Measurements from ENCODE around the gene DOK3.

DNA sequence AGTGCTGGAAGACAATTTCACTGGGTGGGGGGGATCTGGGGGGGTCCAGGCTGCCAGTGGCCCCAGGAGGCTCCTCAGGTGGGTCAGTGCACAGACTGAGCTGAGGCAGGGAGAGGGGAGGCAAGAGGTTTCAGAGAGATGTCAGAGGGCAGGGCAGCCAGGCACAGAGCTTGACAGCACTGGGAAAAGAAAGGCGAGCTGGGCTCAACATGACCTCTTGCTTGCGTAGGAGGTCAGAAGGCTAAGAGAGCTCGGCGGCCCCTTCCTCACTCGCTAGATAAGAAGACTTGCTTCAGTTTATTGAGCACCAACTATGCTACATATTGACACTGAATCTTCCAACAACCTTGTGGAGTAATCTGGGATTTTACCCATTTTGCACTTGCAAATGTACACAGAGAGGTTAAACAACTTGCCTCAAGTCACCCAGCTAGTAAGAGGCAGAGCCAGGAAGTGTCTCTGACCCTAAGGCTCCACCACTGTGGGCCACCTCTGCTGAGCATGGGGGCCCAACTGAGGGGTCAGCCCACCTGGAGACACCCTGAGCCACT is 15.8 kb downstream of the DOK3 start:
- TF ChIP-seq, protein P1, sequence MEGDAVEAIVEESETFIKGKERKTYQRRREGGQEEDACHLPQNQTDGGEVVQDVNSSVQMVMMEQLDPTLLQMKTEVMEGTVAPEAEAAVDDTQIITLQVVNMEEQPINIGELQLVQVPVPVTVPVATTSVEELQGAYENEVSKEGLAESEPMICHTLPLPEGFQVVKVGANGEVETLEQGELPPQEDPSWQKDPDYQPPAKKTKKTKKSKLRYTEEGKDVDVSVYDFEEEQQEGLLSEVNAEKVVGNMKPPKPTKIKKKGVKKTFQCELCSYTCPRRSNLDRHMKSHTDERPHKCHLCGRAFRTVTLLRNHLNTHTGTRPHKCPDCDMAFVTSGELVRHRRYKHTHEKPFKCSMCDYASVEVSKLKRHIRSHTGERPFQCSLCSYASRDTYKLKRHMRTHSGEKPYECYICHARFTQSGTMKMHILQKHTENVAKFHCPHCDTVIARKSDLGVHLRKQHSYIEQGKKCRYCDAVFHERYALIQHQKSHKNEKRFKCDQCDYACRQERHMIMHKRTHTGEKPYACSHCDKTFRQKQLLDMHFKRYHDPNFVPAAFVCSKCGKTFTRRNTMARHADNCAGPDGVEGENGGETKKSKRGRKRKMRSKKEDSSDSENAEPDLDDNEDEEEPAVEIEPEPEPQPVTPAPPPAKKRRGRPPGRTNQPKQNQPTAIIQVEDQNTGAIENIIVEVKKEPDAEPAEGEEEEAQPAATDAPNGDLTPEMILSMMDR (conservative IDR thresholded peaks at IDR 0.05; ENCODE audit: low read depth in 2 of 2) = no peak
- TF ChIP-seq NANOG (IDR thresholded peaks at IDR 0.05; ENCODE audit: borderline replicate concordance) (no peak), EZH2 (IDR thresholded peaks at IDR 0.05; ENCODE audit: low read depth, unreplicated experiment) (no peak), EZH2phosphoT487 (IDR thresholded peaks at IDR 0.05; ENCODE audit: unreplicated experiment) (no peak), ZNF114 (CRISPR knock-in tag; IDR thresholded peaks at IDR 0.05) (no peak), JUNB (IDR thresholded peaks at IDR 0.05; ENCODE audit: unreplicated experiment) (no peak), POLR2AphosphoS5 (IDR thresholded peaks at IDR 0.05; ENCODE audit: low read depth) (no peak), STAT1 (IDR thresholded peaks at IDR 0.05; ENCODE audit: unreplicated experiment) (no peak)
- TF ChIP-seq, protein P2, sequence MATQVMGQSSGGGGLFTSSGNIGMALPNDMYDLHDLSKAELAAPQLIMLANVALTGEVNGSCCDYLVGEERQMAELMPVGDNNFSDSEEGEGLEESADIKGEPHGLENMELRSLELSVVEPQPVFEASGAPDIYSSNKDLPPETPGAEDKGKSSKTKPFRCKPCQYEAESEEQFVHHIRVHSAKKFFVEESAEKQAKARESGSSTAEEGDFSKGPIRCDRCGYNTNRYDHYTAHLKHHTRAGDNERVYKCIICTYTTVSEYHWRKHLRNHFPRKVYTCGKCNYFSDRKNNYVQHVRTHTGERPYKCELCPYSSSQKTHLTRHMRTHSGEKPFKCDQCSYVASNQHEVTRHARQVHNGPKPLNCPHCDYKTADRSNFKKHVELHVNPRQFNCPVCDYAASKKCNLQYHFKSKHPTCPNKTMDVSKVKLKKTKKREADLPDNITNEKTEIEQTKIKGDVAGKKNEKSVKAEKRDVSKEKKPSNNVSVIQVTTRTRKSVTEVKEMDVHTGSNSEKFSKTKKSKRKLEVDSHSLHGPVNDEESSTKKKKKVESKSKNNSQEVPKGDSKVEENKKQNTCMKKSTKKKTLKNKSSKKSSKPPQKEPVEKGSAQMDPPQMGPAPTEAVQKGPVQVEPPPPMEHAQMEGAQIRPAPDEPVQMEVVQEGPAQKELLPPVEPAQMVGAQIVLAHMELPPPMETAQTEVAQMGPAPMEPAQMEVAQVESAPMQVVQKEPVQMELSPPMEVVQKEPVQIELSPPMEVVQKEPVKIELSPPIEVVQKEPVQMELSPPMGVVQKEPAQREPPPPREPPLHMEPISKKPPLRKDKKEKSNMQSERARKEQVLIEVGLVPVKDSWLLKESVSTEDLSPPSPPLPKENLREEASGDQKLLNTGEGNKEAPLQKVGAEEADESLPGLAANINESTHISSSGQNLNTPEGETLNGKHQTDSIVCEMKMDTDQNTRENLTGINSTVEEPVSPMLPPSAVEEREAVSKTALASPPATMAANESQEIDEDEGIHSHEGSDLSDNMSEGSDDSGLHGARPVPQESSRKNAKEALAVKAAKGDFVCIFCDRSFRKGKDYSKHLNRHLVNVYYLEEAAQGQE (IDR thresholded peaks at IDR 0.05; ENCODE audit: unreplicated experiment) = no peak
- TF ChIP-seq, protein P3, sequence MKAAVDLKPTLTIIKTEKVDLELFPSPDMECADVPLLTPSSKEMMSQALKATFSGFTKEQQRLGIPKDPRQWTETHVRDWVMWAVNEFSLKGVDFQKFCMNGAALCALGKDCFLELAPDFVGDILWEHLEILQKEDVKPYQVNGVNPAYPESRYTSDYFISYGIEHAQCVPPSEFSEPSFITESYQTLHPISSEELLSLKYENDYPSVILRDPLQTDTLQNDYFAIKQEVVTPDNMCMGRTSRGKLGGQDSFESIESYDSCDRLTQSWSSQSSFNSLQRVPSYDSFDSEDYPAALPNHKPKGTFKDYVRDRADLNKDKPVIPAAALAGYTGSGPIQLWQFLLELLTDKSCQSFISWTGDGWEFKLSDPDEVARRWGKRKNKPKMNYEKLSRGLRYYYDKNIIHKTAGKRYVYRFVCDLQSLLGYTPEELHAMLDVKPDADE (IDR thresholded peaks at IDR 0.05) = no peak
- TF ChIP-seq, protein P4, sequence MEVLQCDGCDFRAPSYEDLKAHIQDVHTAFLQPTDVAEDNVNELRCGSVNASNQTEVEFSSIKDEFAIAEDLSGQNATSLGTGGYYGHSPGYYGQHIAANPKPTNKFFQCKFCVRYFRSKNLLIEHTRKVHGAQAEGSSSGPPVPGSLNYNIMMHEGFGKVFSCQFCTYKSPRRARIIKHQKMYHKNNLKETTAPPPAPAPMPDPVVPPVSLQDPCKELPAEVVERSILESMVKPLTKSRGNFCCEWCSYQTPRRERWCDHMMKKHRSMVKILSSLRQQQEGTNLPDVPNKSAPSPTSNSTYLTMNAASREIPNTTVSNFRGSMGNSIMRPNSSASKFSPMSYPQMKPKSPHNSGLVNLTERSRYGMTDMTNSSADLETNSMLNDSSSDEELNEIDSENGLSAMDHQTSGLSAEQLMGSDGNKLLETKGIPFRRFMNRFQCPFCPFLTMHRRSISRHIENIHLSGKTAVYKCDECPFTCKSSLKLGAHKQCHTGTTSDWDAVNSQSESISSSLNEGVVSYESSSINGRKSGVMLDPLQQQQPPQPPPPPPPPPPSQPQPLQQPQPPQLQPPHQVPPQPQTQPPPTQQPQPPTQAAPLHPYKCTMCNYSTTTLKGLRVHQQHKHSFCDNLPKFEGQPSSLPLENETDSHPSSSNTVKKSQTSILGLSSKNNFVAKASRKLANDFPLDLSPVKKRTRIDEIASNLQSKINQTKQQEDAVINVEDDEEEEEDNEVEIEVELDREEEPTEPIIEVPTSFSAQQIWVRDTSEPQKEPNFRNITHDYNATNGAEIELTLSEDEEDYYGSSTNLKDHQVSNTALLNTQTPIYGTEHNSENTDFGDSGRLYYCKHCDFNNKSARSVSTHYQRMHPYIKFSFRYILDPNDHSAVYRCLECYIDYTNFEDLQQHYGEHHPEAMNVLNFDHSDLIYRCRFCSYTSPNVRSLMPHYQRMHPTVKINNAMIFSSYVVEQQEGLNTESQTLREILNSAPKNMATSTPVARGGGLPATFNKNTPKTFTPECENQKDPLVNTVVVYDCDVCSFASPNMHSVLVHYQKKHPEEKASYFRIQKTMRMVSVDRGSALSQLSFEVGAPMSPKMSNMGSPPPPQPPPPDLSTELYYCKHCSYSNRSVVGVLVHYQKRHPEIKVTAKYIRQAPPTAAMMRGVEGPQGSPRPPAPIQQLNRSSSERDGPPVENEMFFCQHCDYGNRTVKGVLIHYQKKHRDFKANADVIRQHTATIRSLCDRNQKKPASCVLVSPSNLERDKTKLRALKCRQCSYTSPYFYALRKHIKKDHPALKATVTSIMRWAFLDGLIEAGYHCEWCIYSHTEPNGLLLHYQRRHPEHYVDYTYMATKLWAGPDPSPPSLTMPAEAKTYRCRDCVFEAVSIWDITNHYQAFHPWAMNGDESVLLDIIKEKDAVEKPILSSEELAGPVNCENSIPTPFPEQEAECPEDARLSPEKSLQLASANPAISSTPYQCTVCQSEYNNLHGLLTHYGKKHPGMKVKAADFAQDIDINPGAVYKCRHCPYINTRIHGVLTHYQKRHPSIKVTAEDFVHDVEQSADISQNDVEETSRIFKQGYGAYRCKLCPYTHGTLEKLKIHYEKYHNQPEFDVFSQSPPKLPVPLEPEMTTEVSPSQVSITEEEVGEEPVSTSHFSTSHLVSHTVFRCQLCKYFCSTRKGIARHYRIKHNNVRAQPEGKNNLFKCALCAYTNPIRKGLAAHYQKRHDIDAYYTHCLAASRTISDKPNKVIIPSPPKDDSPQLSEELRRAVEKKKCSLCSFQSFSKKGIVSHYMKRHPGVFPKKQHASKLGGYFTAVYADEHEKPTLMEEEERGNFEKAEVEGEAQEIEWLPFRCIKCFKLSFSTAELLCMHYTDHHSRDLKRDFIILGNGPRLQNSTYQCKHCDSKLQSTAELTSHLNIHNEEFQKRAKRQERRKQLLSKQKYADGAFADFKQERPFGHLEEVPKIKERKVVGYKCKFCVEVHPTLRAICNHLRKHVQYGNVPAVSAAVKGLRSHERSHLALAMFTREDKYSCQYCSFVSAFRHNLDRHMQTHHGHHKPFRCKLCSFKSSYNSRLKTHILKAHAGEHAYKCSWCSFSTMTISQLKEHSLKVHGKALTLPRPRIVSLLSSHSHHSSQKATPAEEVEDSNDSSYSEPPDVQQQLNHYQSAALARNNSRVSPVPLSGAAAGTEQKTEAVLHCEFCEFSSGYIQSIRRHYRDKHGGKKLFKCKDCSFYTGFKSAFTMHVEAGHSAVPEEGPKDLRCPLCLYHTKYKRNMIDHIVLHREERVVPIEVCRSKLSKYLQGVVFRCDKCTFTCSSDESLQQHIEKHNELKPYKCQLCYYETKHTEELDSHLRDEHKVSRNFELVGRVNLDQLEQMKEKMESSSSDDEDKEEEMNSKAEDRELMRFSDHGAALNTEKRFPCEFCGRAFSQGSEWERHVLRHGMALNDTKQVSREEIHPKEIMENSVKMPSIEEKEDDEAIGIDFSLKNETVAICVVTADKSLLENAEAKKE (CRISPR knock-in tag; IDR thresholded peaks at IDR 0.05) = no peak
